GM21390 (cell line): Measurements from ENCODE around the gene TGFBR1.
"Not testable (repeated sequence)": the region's sequence is repeated elsewhere in the genome, so short reads cannot be mapped to it uniquely, and the experiment has no call there.

ENCODE experiments used
- ATAC-seq: cut with Tn5 transposase; IDR thresholded peaks from one replicate; pipeline ENCODE4 v1.9.1; 2021; ENCODE audit not compliant: unreplicated experiment

The TGFBR1 gene

GRCh38 chr9:99184475-99185347, 79.8 kb downstream of the TGFBR1 start:
- peak; percentile 42 for ATAC-seq

- no peak for ATAC-seq
Observed at GRCh38 chr9:99185348-99185632, 80.4 kb downstream of the TGFBR1 start.

- no peak for ATAC-seq
Observed at GRCh38 chr9:99185934-99186333, 81.0 kb downstream of the TGFBR1 start.

GRCh38 chr9:99187311-99187710, 82.4 kb downstream of the TGFBR1 start:
- no peak for ATAC-seq

- ATAC-seq, result no peak
Observed at GRCh38 chr9:99189186-99189585, 84.3 kb downstream of the TGFBR1 start.

GRCh38 chr9:99189887-99190596, 85.1 kb downstream of the TGFBR1 start:
- ATAC-seq, result no peak

- ATAC-seq, result no peak
Observed at GRCh38 chr9:99190597-99191283, 85.8 kb downstream of the TGFBR1 start.

- ATAC-seq, result no peak
Observed at GRCh38 chr9:99192786-99193465, 88.0 kb downstream of the TGFBR1 start.

GRCh38 chr9:99193466-99193821, 88.5 kb downstream of the TGFBR1 start:
- no peak for ATAC-seq

- not testable (repeated sequence) for ATAC-seq
Observed at GRCh38 chr9:99196484-99196883, 91.6 kb downstream of the TGFBR1 start.

- no peak for ATAC-seq
Observed at GRCh38 chr9:99197124-99197630, 92.3 kb downstream of the TGFBR1 start.

- no peak for ATAC-seq
Observed at GRCh38 chr9:99197987-99198386, 93.1 kb downstream of the TGFBR1 start.

GRCh38 chr9:99199938-99200539, 95.1 kb downstream of the TGFBR1 start:
- no peak for ATAC-seq

- ATAC-seq, result no peak
Observed at GRCh38 chr9:99201603-99202002, 96.7 kb downstream of the TGFBR1 start.
